GM18867 (cell line): ENCODE measurements around the gene NRGN.

Source experiments
- ATAC-seq: cut with Tn5 transposase; IDR thresholded peaks from one replicate; pipeline ENCODE4 v1.9.1; 2021; ENCODE audit warnings: mild to moderate bottlenecking, moderate library complexity; ENCODE audit not compliant: unreplicated experiment

Gene NRGN

GRCh38 chr11:124779568-124779967, 39.8 kb downstream of the NRGN start:
- no peak for ATAC-seq

GRCh38 chr11:124783002-124783401, 43.3 kb downstream of the NRGN start:
- ATAC-seq: no peak

GRCh38 chr11:124784051-124784450, 44.3 kb downstream of the NRGN start:
- ATAC-seq: no peak

GRCh38 chr11:124788521-124788920, 48.8 kb downstream of the NRGN start:
- ATAC-seq: no peak

GRCh38 chr11:124791626-124792341, 52.0 kb downstream of the NRGN start:
- ATAC-seq: peak; percentile 86

GRCh38 chr11:124793466-124794278, 53.9 kb downstream of the NRGN start:
- no peak for ATAC-seq

- no peak for ATAC-seq
Observed at GRCh38 chr11:124796312-124796711, 56.6 kb downstream of the NRGN start.
